OCI-LY1 (cell line): ENCODE data around the gene KLHL26.

Source experiments
- H2AFZ ChIP-seq: fragments of 200-600 bp; sonication (generic), shearing (Covaris generic); 2 replicates; pipeline ENCODE4 v1.6.0; 2014; ENCODE audit warnings: antibody characterized with exemption, mild to moderate bottlenecking, low read length
- H3F3A ChIP-seq: fragments of 200-600 bp; sonication (generic), shearing (Covaris generic); 2 replicates; pipeline ENCODE4 v1.6.0; 2014; ENCODE audit warnings: mild to moderate bottlenecking, antibody characterized with exemption, low read length, moderate library complexity; ENCODE audit not compliant: insufficient read depth
- H3K27ac ChIP-seq: fragments of 200-600 bp; sonication (generic); 2 replicates; pipeline ENCODE4 v1.5.1; 2014; ENCODE audit warnings: low read length, mixed run types, mild to moderate bottlenecking, low read depth; ENCODE audit not compliant: poor library complexity, severe bottlenecking
- H3K27me3 ChIP-seq: fragments of 200-600 bp; sonication (generic); 2 replicates; pipeline ENCODE4 v1.6.0; 2014; ENCODE audit warnings: antibody characterized with exemption, mild to moderate bottlenecking, low read length, moderate library complexity; ENCODE audit not compliant: insufficient read depth
- H3K36me3 ChIP-seq: fragments of 200-600 bp; sonication (generic); 2 replicates; pipeline ENCODE4 v1.6.1; 2014; ENCODE audit warnings: mild to moderate bottlenecking, antibody characterized with exemption, low read length, moderate library complexity, mixed read lengths; ENCODE audit not compliant: insufficient read depth
- H3K4me1 ChIP-seq: fragments of 200-600 bp; sonication (generic); 2 replicates; pipeline ENCODE4 v1.5.1; 2014; ENCODE audit warnings: mild to moderate bottlenecking, low read length, moderate library complexity; ENCODE audit not compliant: insufficient read depth, severe bottlenecking
- H3K4me2 ChIP-seq: fragments of 200-600 bp; sonication (generic), shearing (Covaris generic); 2 replicates; pipeline ENCODE4 v1.6.1; 2014; ENCODE audit warnings: low read length
- H3K4me3 ChIP-seq: fragments of 200-600 bp; sonication (generic); 2 replicates; pipeline ENCODE4 v1.5.1; 2014; ENCODE audit warnings: low read length, low read depth, mild to moderate bottlenecking, mixed read lengths; ENCODE audit not compliant: poor library complexity, severe bottlenecking
- H3K79me2 ChIP-seq: fragments of 200-600 bp; shearing (Covaris generic); 2 replicates; pipeline ENCODE4 v1.6.1; 2016; ENCODE audit warnings: mixed run types, low read length, mixed read lengths; ENCODE audit not compliant: insufficient read depth
- H3K9ac ChIP-seq: fragments of 200-600 bp; sonication (generic), shearing (Covaris generic); 2 replicates; pipeline ENCODE4 v1.6.1; 2014; ENCODE audit warnings: mild to moderate bottlenecking, low read length, mixed read lengths
- H3K9me2 ChIP-seq: fragments of 200-600 bp; sonication (generic), shearing (Covaris generic); 2 replicates; pipeline ENCODE4 v1.6.1; 2014; ENCODE audit warnings: low read depth, mild to moderate bottlenecking, low read length, mixed read lengths
- H3K9me3 ChIP-seq: fragments of 200-600 bp; shearing (Covaris generic); 2 replicates; pipeline ENCODE4 v1.6.1; 2014; ENCODE audit warnings: low read length, mixed read lengths
- H4K20me1 ChIP-seq: fragments of 200-600 bp; sonication (generic), shearing (Covaris generic); 2 replicates; pipeline ENCODE4 v1.6.0; 2016; ENCODE audit warnings: mild to moderate bottlenecking, low read length; ENCODE audit not compliant: insufficient read depth
- EZH2 ChIP-seq: fragments of 200-600 bp; sonication (generic), shearing (Covaris generic); IDR thresholded peaks from 2 replicates; pipeline ENCODE4 v1.8.0; 2017; ENCODE audit warnings: borderline replicate concordance, mixed run types, mild to moderate bottlenecking, antibody characterized with exemption, low read length, moderate library complexity, mixed read lengths
- TF ChIP-seq, protein P1 (sequence below): fragments of 200-600 bp; sonication (generic), shearing (Covaris generic); IDR thresholded peaks from 2 replicates; pipeline ENCODE4 v1.5.1; 2017; ENCODE audit warnings: mild to moderate bottlenecking, antibody characterized with exemption, low read length, moderate library complexity, mixed read lengths

Gene KLHL26

GRCh38 chr19:18672606-18673337, 35.9 kb downstream of the KLHL26 start:
- H3K27ac ChIP-seq = no peak overlapping the region
- H3K4me2 ChIP-seq = no peak overlapping the region
- peaks cover 7% of the 10 kb centered on the region; the same call in 1 of the 2 replicates for H3K27me3 ChIP-seq
- no peak overlapping the region for H2AFZ ChIP-seq
- H3K79me2 ChIP-seq = no peaks in the 10 kb centered on the region
- H3K4me3 ChIP-seq = no peak overlapping the region
- H3K9me3 ChIP-seq = no peaks in the 10 kb centered on the region
- H3K36me3 ChIP-seq = no peaks in the 10 kb centered on the region
- TF ChIP-seq EZH2 = no peak
- TF ChIP-seq, protein P1, sequence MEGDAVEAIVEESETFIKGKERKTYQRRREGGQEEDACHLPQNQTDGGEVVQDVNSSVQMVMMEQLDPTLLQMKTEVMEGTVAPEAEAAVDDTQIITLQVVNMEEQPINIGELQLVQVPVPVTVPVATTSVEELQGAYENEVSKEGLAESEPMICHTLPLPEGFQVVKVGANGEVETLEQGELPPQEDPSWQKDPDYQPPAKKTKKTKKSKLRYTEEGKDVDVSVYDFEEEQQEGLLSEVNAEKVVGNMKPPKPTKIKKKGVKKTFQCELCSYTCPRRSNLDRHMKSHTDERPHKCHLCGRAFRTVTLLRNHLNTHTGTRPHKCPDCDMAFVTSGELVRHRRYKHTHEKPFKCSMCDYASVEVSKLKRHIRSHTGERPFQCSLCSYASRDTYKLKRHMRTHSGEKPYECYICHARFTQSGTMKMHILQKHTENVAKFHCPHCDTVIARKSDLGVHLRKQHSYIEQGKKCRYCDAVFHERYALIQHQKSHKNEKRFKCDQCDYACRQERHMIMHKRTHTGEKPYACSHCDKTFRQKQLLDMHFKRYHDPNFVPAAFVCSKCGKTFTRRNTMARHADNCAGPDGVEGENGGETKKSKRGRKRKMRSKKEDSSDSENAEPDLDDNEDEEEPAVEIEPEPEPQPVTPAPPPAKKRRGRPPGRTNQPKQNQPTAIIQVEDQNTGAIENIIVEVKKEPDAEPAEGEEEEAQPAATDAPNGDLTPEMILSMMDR = peak; percentile 39; the same call in 1 of the 2 replicates
- H3K9me2 ChIP-seq = no peaks in the 10 kb centered on the region
- H4K20me1 ChIP-seq = no peaks in the 10 kb centered on the region
- H3F3A ChIP-seq = no peaks in the 10 kb centered on the region
- no peak overlapping the region for H3K9ac ChIP-seq
- no peaks in the 10 kb centered on the region for H3K4me1 ChIP-seq

GRCh38 chr19:18674616-18675015, 37.8 kb downstream of the KLHL26 start:
- Histone ChIP-seq H3K27me3 (peaks cover 7% of the 10 kb centered on the region; the same call in 1 of the 2 replicates), H3K4me2 (no peak overlapping the region), H3K79me2 (no peaks in the 10 kb centered on the region), H3K4me3 (no peak overlapping the region), H4K20me1 (no peaks in the 10 kb centered on the region), H3K9me2 (no peaks in the 10 kb centered on the region), H2AFZ (no peak overlapping the region), H3K4me1 (no peaks in the 10 kb centered on the region), H3K36me3 (no peaks in the 10 kb centered on the region), H3K27ac (no peak overlapping the region), H3K9me3 (no peaks in the 10 kb centered on the region), H3F3A (no peaks in the 10 kb centered on the region), H3K9ac (no peak overlapping the region)
- TF ChIP-seq, protein P1 = no peak
- no peak for TF ChIP-seq EZH2

- no peak for TF ChIP-seq EZH2
- TF ChIP-seq, protein P1 = peak; percentile 60
- Histone ChIP-seq H3K4me3 (no peak overlapping the region), H3K9me2 (no peaks in the 10 kb centered on the region), H2AFZ (no peak overlapping the region), H3K4me2 (no peak overlapping the region), H3K27ac (no peak overlapping the region), H3F3A (no peaks in the 10 kb centered on the region), H3K9me3 (no peaks in the 10 kb centered on the region), H3K9ac (no peak overlapping the region), H4K20me1 (no peaks in the 10 kb centered on the region), H3K79me2 (no peaks in the 10 kb centered on the region), H3K4me1 (no peaks in the 10 kb centered on the region), H3K27me3 (peaks cover 7% of the 10 kb centered on the region; the same call in 1 of the 2 replicates), H3K36me3 (no peaks in the 10 kb centered on the region)
These were observed 39.0 kb downstream of the KLHL26 start for GRCh38 chr19:18675779-18676178.
